Mucosa of gallbladder (tissue), 1 donor: ENCODE data around the gene ZBTB8A. TPM values are rescaled to one million over a fixed set of nuclear protein-coding genes. Genes with fewer than 3 reads are reported as not detected.
A peak's percentile ranks its signal among the peaks of the same experiment; 100 is the strongest.
"Not testable (repeated sequence)": the region's sequence is repeated elsewhere in the genome, so short reads cannot be mapped to it uniquely, and the experiment has no call there.

Experiments
- DNase-seq: peaks from one replicate; pipeline ENCODE4 v3.0.0-alpha.2; 2020; ENCODE audit warnings: low spot score
- total RNA-seq: library from RNA; stranded (reverse); gene quantifications from one replicate; pipeline ENCODE4 v1.2.1, GENCODE V29; 2021
- donor health status: DM: no; HTN: no; CAD: no.

ZBTB8A gene
- total RNA-seq = 7.3 TPM

GRCh38 chr1:32538887-32539583 is at the start of gene ZBTB8A:
ZBTB8A (plus strand) TSS chr1:32539427; CDS start chr1:32592932, 53,505 bp downstream.
- peak; percentile 11 for DNase-seq

GRCh38 chr1:32489774-32490454 is 49.3 kb upstream of the ZBTB8A start:
- DNase-seq = no peak

- no peak for DNase-seq
These were observed 47.8 kb upstream of the ZBTB8A start for GRCh38 chr1:32491386-32491785.

GRCh38 chr1:32494196-32494595 is 45.0 kb upstream of the ZBTB8A start:
- DNase-seq = no peak

- no peak for DNase-seq
These were observed 44.4 kb upstream of the ZBTB8A start for GRCh38 chr1:32494711-32495337.

- DNase-seq = no peak
These were observed 43.1 kb upstream of the ZBTB8A start for GRCh38 chr1:32496127-32496526.

- DNase-seq = no peak
These were observed 40.5 kb upstream of the ZBTB8A start for GRCh38 chr1:32498751-32499150.

GRCh38 chr1:32500387-32501209 is 38.6 kb upstream of the ZBTB8A start:
- DNase-seq = peak; percentile 47

- peak; percentile 58 for DNase-seq
These were observed 37.4 kb upstream of the ZBTB8A start for GRCh38 chr1:32501865-32502264.

GRCh38 chr1:32503153-32503552 is 36.1 kb upstream of the ZBTB8A start:
- DNase-seq = no peak

- no peak for DNase-seq
These were observed 32.2 kb upstream of the ZBTB8A start for GRCh38 chr1:32507021-32507420.

GRCh38 chr1:32508761-32509160 is 30.5 kb upstream of the ZBTB8A start:
- no peak for DNase-seq

- no peak for DNase-seq
These were observed 29.3 kb upstream of the ZBTB8A start for GRCh38 chr1:32509939-32510338.

- no peak for DNase-seq
These were observed 22.8 kb upstream of the ZBTB8A start for GRCh38 chr1:32516402-32516801.

GRCh38 chr1:32518976-32519375 is 20.3 kb upstream of the ZBTB8A start:
- DNase-seq = no peak

GRCh38 chr1:32521165-32521564 is 18.1 kb upstream of the ZBTB8A start:
- DNase-seq = no peak

GRCh38 chr1:32525053-32525452 is 14.2 kb upstream of the ZBTB8A start:
- DNase-seq = no peak

- no peak for DNase-seq
These were observed 13.4 kb upstream of the ZBTB8A start for GRCh38 chr1:32525661-32526444.

- DNase-seq = not testable (repeated sequence)
These were observed 10.7 kb upstream of the ZBTB8A start for GRCh38 chr1:32528550-32528949.

GRCh38 chr1:32533792-32534327 is 5.4 kb upstream of the ZBTB8A start:
- no peak for DNase-seq

GRCh38 chr1:32536117-32536516 is 3.1 kb upstream of the ZBTB8A start:
- DNase-seq = no peak
